Liver (tissue), 9 donors: ENCODE measurements around the gene SMOC2. TPM values are rescaled to one million over a fixed set of nuclear protein-coding genes. Genes with fewer than 3 reads are reported as not detected.

Source experiments
- DNase-seq: peaks from one replicate; pipeline ENCODE4 v3.0.0-alpha.2; 2017; ENCODE audit warnings: low spot score
- H3K27ac ChIP-seq, 2 donors: one replicate each; pipeline ENCODE4 v1.7.0; 2013; ENCODE audit warnings: inconsistent platforms in 2 of 2, low read length in 2 of 2, control low read depth in 1 of 2, low read depth in 1 of 2, mild to moderate bottlenecking in 1 of 2
- H3K27me3 ChIP-seq, 4 donors: one replicate each; pipeline versions ENCODE4 v1.6.1 to v1.7.0; 2013; ENCODE audit warnings: low read length in 3 of 4, inconsistent platforms in 1 of 4, mild to moderate bottlenecking in 1 of 4, moderate library complexity in 1 of 4; ENCODE audit not compliant: control insufficient read depth in 4 of 4, insufficient read depth in 4 of 4
- H3K36me3 ChIP-seq, 4 donors: one replicate each; pipeline versions ENCODE4 v1.6.1 to v1.7.0; 2013; ENCODE audit warnings: low read length in 3 of 4, mild to moderate bottlenecking in 3 of 4, low read depth in 1 of 4, moderate library complexity in 1 of 4; ENCODE audit not compliant: control insufficient read depth in 4 of 4, insufficient read depth in 3 of 4
- H3K4me1 ChIP-seq, 4 donors: one replicate each; pipeline versions ENCODE4 v1.6.1 to v1.7.0; 2013; ENCODE audit warnings: low read length in 3 of 4, mild to moderate bottlenecking in 3 of 4, moderate library complexity in 1 of 4; ENCODE audit not compliant: control insufficient read depth in 4 of 4, insufficient read depth in 4 of 4
- H3K4me3 ChIP-seq, 3 donors: one replicate each; pipeline versions ENCODE4 v1.6.1 to v1.7.0; 2013; ENCODE audit warnings: low read length in 3 of 3, control low read depth in 1 of 3, low read depth in 1 of 3, mild to moderate bottlenecking in 1 of 3
- H3K9ac ChIP-seq, 2 donors: one replicate each; pipeline ENCODE4 v1.7.0; 2013; ENCODE audit warnings: low read length in 2 of 2, mild to moderate bottlenecking in 2 of 2, moderate library complexity in 2 of 2, control low read depth in 1 of 2, low read depth in 1 of 2
- H3K9me3 ChIP-seq, 4 donors: one replicate each; pipeline versions ENCODE4 v1.6.1 to v1.7.0; 2013; ENCODE audit warnings: low read length in 3 of 4; ENCODE audit not compliant: control insufficient read depth in 4 of 4
- EGR1 ChIP-seq, 2 donors: IDR thresholded peaks; 2 replicates each; pipeline ENCODE4 v1.6.1; 2016 to 2018; ENCODE audit warnings: antibody characterized with exemption in 2 of 2, low read depth in 2 of 2
- FOXA1 ChIP-seq: IDR thresholded peaks from 2 replicates; pipeline ENCODE4 v1.6.1; 2016; ENCODE audit warnings: antibody characterized with exemption
- FOXA2 ChIP-seq: IDR thresholded peaks from 2 replicates; pipeline ENCODE4 v1.6.1; 2016; ENCODE audit warnings: antibody characterized with exemption
- GABPA ChIP-seq, 2 donors: IDR thresholded peaks in 1 of 2; conservative IDR thresholded peaks in 1 of 2; 2 replicates each; pipeline ENCODE4 v1.6.1; 2016; ENCODE audit warnings: antibody characterized with exemption in 2 of 2, mild to moderate bottlenecking in 1 of 2, moderate library complexity in 1 of 2
- HNF4A ChIP-seq, 2 donors: conservative IDR thresholded peaks; 2 replicates each; pipeline ENCODE4 v1.6.1; 2016; ENCODE audit warnings: antibody characterized with exemption in 2 of 2, mild to moderate bottlenecking in 2 of 2
- HNF4G ChIP-seq: IDR thresholded peaks from 2 replicates; pipeline ENCODE4 v1.6.1; 2016; ENCODE audit warnings: antibody characterized with exemption
- JUND ChIP-seq, 2 donors: IDR thresholded peaks; 2 replicates each; pipeline ENCODE4 v1.6.1; 2016; ENCODE audit warnings: antibody characterized with exemption in 2 of 2
- NR2F2 ChIP-seq: IDR thresholded peaks from 2 replicates; pipeline ENCODE4 v1.6.1; 2016; ENCODE audit warnings: antibody characterized with exemption
- RAD21 ChIP-seq, 2 donors: IDR thresholded peaks; 2 replicates each; pipeline ENCODE4 v1.6.1; 2016; ENCODE audit warnings: antibody characterized with exemption in 2 of 2, mild to moderate bottlenecking in 2 of 2
- RXRA ChIP-seq, 2 donors: IDR thresholded peaks; 2 replicates each; pipeline ENCODE4 v1.6.1; 2017 to 2018; ENCODE audit warnings: antibody characterized with exemption in 2 of 2, mild to moderate bottlenecking in 1 of 2
- SP1 ChIP-seq: IDR thresholded peaks from 2 replicates; pipeline ENCODE4 v1.6.1; 2018; ENCODE audit warnings: antibody characterized with exemption, mild to moderate bottlenecking
- TAF1 ChIP-seq: conservative IDR thresholded peaks from 2 replicates; pipeline ENCODE4 v1.6.1; 2016; ENCODE audit warnings: antibody characterized with exemption, mild to moderate bottlenecking
- YY1 ChIP-seq: IDR thresholded peaks from 2 replicates; pipeline ENCODE4 v1.6.1; 2016; ENCODE audit warnings: antibody characterized with exemption, mild to moderate bottlenecking
- WGBS: extraction: QIAGEN DNeasy Blood & Tissue Kit; methylation state at CpG from one replicate; pipeline ENCODE4 v1.1.7; 2013; 5-methylcytosine and 5-hydroxymethylcytosine counted together
- polyA plus RNA-seq, 2 donors: library from polyadenylated mRNA; stranded (reverse) in 1 of 2; unstranded in 1 of 2; fragments of 200-250 nt in 1 of 2; fragments of >200 nt in 1 of 2; fragmentation: Nextera tagmentation in 1 of 2; extraction: Ambion mirVana in 1 of 2; gene quantifications; one replicate each; pipeline versions ENCODE4 v1.2.1 to v1.2.3, GENCODE V29; 2013 to 2015
- total RNA-seq, 2 donors: library from RNA; depleted of rRNA; stranded (reverse); fragments of >200 nt; gene quantifications; one replicate each; pipeline ENCODE4 v1.2.3, GENCODE V29; 2014
- TF ChIP-seq, protein P1 (sequence below): IDR thresholded peaks from 2 replicates; pipeline ENCODE4 v1.6.1; 2016; ENCODE audit warnings: antibody characterized with exemption, mild to moderate bottlenecking
- TF ChIP-seq, protein P2 (sequence below): IDR thresholded peaks from 2 replicates; pipeline ENCODE4 v1.6.1; 2016; ENCODE audit warnings: antibody characterized with exemption
- TF ChIP-seq, protein P3 (sequence below): fragments of 150-350 bp; IDR thresholded peaks from 2 replicates; pipeline ENCODE4 v1.5.1; 2017; ENCODE audit warnings: improper control_type of control experiment, low read depth, low read length; ENCODE audit not compliant: missing input control
- TF ChIP-seq, protein P4 (sequence below): IDR thresholded peaks from 2 replicates; pipeline ENCODE4 v1.6.1; 2016; ENCODE audit warnings: antibody characterized with exemption
- TF ChIP-seq, protein P5 (sequence below): IDR thresholded peaks from 2 replicates; pipeline ENCODE4 v1.6.1; 2016; ENCODE audit warnings: antibody characterized with exemption
- donor health status: healthy.
- donor health status: healthy.
- donor health status: healthy.
- donor health status: healthy.
- donor health status: healthy.

The SMOC2 gene
- total and polyA plus RNA-seq, 4 donors: 0.23 to 1.9 (median 1.1) TPM

DNA sequence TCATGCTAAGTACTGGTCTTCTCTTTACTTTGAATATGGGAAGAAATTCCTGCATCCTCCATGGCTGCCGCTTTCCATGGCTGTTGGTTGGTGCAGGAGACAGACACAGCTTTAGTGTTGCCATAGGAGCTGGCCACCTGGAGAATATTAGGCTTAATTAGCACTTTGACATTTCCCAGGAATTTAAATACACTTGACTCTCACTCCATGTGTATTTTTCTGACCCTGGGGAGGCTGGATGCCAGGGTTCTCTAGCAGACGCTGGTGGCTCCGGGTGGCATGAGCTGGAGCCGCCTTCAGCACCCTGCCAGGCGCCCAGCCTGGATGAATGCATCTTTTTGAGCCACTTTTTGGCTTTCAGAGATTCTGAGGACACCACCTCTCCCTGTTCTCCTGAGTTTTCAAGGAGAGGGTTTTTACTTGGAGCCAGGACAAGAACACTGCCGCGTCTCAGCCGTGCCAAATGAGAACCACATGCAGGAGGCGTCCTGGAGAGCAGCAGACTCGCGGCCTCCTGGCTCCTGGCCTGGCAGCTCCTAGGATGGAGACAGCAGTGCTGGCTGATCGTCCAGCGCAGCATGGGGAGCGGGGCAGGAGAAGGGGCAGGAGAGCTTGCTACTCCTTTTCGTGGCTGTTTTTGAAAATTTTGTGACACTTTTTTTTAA, 258.8 kb downstream of the SMOC2 start:
- Histone ChIP-seq H3K36me3 (no peaks in the 10 kb centered on the region), H3K27ac (no peak overlapping the region), H3K4me3 (no peak overlapping the region), H3K9me3 (peaks cover 0 to 1% (median 0%) of the 10 kb centered on the region in 4 donors), H3K9ac (no peak overlapping the region), H3K27me3 (peaks cover 0 to 2% (median 0%) of the 10 kb centered on the region in 4 donors), H3K4me1 (no peaks in the 10 kb centered on the region)
- TF ChIP-seq, protein P1, sequence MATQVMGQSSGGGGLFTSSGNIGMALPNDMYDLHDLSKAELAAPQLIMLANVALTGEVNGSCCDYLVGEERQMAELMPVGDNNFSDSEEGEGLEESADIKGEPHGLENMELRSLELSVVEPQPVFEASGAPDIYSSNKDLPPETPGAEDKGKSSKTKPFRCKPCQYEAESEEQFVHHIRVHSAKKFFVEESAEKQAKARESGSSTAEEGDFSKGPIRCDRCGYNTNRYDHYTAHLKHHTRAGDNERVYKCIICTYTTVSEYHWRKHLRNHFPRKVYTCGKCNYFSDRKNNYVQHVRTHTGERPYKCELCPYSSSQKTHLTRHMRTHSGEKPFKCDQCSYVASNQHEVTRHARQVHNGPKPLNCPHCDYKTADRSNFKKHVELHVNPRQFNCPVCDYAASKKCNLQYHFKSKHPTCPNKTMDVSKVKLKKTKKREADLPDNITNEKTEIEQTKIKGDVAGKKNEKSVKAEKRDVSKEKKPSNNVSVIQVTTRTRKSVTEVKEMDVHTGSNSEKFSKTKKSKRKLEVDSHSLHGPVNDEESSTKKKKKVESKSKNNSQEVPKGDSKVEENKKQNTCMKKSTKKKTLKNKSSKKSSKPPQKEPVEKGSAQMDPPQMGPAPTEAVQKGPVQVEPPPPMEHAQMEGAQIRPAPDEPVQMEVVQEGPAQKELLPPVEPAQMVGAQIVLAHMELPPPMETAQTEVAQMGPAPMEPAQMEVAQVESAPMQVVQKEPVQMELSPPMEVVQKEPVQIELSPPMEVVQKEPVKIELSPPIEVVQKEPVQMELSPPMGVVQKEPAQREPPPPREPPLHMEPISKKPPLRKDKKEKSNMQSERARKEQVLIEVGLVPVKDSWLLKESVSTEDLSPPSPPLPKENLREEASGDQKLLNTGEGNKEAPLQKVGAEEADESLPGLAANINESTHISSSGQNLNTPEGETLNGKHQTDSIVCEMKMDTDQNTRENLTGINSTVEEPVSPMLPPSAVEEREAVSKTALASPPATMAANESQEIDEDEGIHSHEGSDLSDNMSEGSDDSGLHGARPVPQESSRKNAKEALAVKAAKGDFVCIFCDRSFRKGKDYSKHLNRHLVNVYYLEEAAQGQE: no peak
- no peak for DNase-seq
- 78% methylated on average over 15 of the region's 15 CpGs for WGBS

DNA sequence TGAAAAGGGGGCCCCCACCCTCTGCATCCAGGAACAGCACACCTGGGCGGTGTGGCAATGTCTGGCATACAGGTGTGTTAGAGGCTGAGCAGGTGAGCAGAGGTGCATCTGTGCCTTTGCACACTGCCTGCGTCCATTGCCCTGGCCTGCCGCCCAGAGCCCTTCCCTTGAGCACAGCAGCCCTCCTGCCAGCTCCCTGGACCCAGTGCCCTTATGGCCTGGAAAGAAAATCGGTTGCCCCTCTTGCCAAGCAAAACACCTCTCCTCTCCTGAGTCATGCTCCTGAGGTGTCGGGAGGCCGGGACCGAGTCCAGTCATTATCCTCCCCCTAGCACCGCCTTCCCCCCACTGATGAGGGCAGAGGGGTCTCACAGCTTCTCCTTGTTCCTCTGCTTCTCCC, 259.9 kb downstream of the SMOC2 start:
- H3K4me3 ChIP-seq: no peak overlapping the region
- peaks cover 0 to 2% (median 0%) of the 10 kb centered on the region in 4 donors for H3K27me3 ChIP-seq
- WGBS: 82% methylated on average over 8 of the region's 8 CpGs
- H3K9me3 ChIP-seq: no peaks in the 10 kb centered on the region
- H3K36me3 ChIP-seq: no peaks in the 10 kb centered on the region
- DNase-seq: no peak
- H3K9ac ChIP-seq: no peak overlapping the region
- no peaks in the 10 kb centered on the region for H3K4me1 ChIP-seq
- no peak overlapping the region for H3K27ac ChIP-seq
- TF ChIP-seq YY1 (no peak), RAD21 (IDR thresholded peaks at IDR 0.05) (no peak), JUND (IDR thresholded peaks at IDR 0.05) (no peak), TAF1 (no peak), NR2F2 (no peak), HNF4G (no peak), GABPA (IDR thresholded peaks at IDR 0.05 in 1 of 2, conservative IDR thresholded peaks at IDR 0.05 in 1 of 2) (no peak), RXRA (IDR thresholded peaks at IDR 0.05) (no peak), HNF4A (conservative IDR thresholded peaks at IDR 0.05) (no peak), EGR1 (IDR thresholded peaks at IDR 0.05; ENCODE audit: low read depth in 2 of 2) (no peak), FOXA1 (no peak), FOXA2 (no peak), SP1 (no peak)
- TF ChIP-seq, protein P2, sequence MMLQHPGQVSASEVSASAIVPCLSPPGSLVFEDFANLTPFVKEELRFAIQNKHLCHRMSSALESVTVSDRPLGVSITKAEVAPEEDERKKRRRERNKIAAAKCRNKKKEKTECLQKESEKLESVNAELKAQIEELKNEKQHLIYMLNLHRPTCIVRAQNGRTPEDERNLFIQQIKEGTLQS: no peak
- TF ChIP-seq, protein P3, sequence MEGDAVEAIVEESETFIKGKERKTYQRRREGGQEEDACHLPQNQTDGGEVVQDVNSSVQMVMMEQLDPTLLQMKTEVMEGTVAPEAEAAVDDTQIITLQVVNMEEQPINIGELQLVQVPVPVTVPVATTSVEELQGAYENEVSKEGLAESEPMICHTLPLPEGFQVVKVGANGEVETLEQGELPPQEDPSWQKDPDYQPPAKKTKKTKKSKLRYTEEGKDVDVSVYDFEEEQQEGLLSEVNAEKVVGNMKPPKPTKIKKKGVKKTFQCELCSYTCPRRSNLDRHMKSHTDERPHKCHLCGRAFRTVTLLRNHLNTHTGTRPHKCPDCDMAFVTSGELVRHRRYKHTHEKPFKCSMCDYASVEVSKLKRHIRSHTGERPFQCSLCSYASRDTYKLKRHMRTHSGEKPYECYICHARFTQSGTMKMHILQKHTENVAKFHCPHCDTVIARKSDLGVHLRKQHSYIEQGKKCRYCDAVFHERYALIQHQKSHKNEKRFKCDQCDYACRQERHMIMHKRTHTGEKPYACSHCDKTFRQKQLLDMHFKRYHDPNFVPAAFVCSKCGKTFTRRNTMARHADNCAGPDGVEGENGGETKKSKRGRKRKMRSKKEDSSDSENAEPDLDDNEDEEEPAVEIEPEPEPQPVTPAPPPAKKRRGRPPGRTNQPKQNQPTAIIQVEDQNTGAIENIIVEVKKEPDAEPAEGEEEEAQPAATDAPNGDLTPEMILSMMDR: no peak
- TF ChIP-seq, protein P4, sequence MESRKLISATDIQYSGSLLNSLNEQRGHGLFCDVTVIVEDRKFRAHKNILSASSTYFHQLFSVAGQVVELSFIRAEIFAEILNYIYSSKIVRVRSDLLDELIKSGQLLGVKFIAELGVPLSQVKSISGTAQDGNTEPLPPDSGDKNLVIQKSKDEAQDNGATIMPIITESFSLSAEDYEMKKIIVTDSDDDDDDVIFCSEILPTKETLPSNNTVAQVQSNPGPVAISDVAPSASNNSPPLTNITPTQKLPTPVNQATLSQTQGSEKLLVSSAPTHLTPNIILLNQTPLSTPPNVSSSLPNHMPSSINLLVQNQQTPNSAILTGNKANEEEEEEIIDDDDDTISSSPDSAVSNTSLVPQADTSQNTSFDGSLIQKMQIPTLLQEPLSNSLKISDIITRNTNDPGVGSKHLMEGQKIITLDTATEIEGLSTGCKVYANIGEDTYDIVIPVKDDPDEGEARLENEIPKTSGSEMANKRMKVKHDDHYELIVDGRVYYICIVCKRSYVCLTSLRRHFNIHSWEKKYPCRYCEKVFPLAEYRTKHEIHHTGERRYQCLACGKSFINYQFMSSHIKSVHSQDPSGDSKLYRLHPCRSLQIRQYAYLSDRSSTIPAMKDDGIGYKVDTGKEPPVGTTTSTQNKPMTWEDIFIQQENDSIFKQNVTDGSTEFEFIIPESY: no peak
- TF ChIP-seq, protein P5, sequence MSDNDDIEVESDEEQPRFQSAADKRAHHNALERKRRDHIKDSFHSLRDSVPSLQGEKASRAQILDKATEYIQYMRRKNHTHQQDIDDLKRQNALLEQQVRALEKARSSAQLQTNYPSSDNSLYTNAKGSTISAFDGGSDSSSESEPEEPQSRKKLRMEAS: no peak
- TF ChIP-seq, protein P1: no peak
